Esophagus squamous epithelium (tissue), 5 donors: ENCODE results near the gene RAD51D. TPM values are rescaled to one million over a fixed set of nuclear protein-coding genes. Genes with fewer than 3 reads are reported as not detected.
"Not testable (repeated sequence)": the region's sequence is repeated elsewhere in the genome, so short reads cannot be mapped to it uniquely, and the experiment has no call there.

Experiments used
- DNase-seq: peaks from one replicate; lab custom pipeline; 2025; lab: John Stamatoyannopoulos, UW
- H3K27ac ChIP-seq, 4 donors: fragments of 200-600 bp; sonication (generic); one replicate each; pipeline ENCODE4 v1.5.1; 2016 to 2019; ENCODE audit warnings: mild to moderate bottlenecking in 1 of 4
- H3K27me3 ChIP-seq, 4 donors: fragments of 200-600 bp; sonication (generic); 1 replicate in 3 of 4; 2 replicates in 1 of 4; pipeline versions ENCODE4 v1.5.1 to v1.6.0; 2017 to 2021; ENCODE audit warnings: antibody characterized with exemption in 1 of 4
- H3K36me3 ChIP-seq, 3 donors: fragments of 200-600 bp; sonication (generic); one replicate each; pipeline ENCODE4 v1.5.1; 2016 to 2019
- H3K4me1 ChIP-seq, 3 donors: fragments of 200-600 bp; sonication (generic); one replicate each; pipeline ENCODE4 v1.5.1; 2017 to 2019
- H3K4me3 ChIP-seq, 4 donors: fragments of 200-600 bp; sonication (generic); 1 replicate in 3 of 4; 2 replicates in 1 of 4; pipeline ENCODE4 v1.5.1; 2016 to 2019; ENCODE audit warnings: mild to moderate bottlenecking in 2 of 4, moderate library complexity in 1 of 4
- H3K9me3 ChIP-seq, 3 donors: fragments of 200-600 bp; sonication (generic); one replicate each; pipeline ENCODE4 v1.5.1; 2016 to 2019
- POLR2A ChIP-seq, 4 donors: fragments of 450-650 bp; IDR thresholded peaks; one replicate each; pipeline ENCODE4 v1.6.1; 2017; ENCODE audit warnings: antibody characterized with exemption in 4 of 4, mild to moderate bottlenecking in 4 of 4, moderate library complexity in 3 of 4
- WGBS, 2 donors: methylation state at CpG; one replicate each; pipeline ENCODE4 v1.1.5; 2018; 5-methylcytosine and 5-hydroxymethylcytosine counted together
- intact Hi-C: fragments of 100-400 bp; cut with DNase I; formaldehyde crosslinking; loops from one replicate; pipeline ENCODE4 v1.15.0; 2022
- total RNA-seq, 4 donors: library from RNA; depleted of rRNA; stranded (reverse); fragments of >200 nt; gene quantifications; one replicate each; pipeline ENCODE4 v1.1.0, GENCODE V29; 2016
- TF ChIP-seq, protein P1 (sequence below), 6 experiments: fragments of 450-650 bp in 4 of 6; fragments of 200-600 bp in 2 of 6; sonication (generic) in 2 of 6; IDR thresholded peaks; one replicate each; pipeline ENCODE4 v1.5.1; 2016 to 2019; ENCODE audit warnings: antibody characterized with exemption in 6 of 6, mild to moderate bottlenecking in 4 of 6, moderate library complexity in 4 of 6
- donor health status: DM: yes; HTN: yes; CAD: no.

Gene RAD51D
- total RNA-seq, 4 donors from 2014 or later: 2.4 to 7.1 (median 6.0) TPM

DNA sequence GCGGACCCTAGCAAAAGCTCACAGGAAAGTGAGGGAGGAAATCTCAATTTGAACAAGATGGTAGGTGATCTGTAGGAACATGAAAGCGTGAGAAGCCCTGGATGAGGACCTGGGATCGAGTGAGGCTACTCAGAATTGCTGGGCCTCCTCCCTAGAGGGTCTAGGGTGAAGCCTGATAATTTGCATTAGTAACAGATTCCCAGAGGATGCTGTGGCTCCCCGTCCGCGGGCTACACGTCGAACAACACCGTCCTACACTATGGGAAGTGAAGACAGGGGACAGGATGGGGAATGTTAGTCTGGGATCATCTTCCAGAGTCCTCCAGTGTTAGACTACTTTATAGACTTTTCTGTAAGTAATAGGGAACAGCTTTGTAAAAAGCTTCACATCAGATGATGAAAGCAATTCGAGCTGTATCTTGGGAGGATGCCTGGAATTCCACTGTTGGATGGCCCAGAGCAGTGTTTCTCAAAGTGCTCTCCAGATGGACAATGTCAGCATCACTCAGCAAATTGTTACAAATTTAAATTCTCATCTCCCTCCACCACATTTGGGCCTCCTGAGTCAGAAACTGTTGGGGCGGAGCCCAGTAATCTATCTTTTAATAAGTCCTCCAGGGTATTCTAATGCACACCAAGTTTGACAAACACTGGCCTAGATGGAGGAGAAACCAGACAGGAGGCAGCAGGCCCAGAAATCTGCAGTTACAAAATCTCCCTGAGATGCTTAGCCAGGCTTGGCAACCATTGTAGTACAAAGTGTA is 8.3 kb upstream of the RAD51D start:
- no peaks in the 10 kb centered on the region for H3K9me3 ChIP-seq
- H3K27ac ChIP-seq: peak overlapping the region in 2 of 4 donors; percentile 42 to 80
- WGBS, 2 donors: 79 to 89% methylated on average over 11 of the region's 11 CpGs
- no peak for DNase-seq
- H3K36me3 ChIP-seq: peaks cover 10 to 25% (median 11%) of the 10 kb centered on the region in 3 donors
- H3K4me3 ChIP-seq: no peak overlapping the region
- TF ChIP-seq POLR2A (IDR thresholded peaks at IDR 0.05): no peak
- TF ChIP-seq, protein P1, sequence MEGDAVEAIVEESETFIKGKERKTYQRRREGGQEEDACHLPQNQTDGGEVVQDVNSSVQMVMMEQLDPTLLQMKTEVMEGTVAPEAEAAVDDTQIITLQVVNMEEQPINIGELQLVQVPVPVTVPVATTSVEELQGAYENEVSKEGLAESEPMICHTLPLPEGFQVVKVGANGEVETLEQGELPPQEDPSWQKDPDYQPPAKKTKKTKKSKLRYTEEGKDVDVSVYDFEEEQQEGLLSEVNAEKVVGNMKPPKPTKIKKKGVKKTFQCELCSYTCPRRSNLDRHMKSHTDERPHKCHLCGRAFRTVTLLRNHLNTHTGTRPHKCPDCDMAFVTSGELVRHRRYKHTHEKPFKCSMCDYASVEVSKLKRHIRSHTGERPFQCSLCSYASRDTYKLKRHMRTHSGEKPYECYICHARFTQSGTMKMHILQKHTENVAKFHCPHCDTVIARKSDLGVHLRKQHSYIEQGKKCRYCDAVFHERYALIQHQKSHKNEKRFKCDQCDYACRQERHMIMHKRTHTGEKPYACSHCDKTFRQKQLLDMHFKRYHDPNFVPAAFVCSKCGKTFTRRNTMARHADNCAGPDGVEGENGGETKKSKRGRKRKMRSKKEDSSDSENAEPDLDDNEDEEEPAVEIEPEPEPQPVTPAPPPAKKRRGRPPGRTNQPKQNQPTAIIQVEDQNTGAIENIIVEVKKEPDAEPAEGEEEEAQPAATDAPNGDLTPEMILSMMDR (IDR thresholded peaks at IDR 0.05): no peak
- no peaks in the 10 kb centered on the region for H3K27me3 ChIP-seq
- intact Hi-C loops: loop anchor here (10.0 kb wide), 2 partner anchors 583 to 703 kb away; no protein-coding TSS in a partner anchor
- peaks cover 0 to 5% (median 0%) of the 10 kb centered on the region in 3 donors for H3K4me1 ChIP-seq

DNA sequence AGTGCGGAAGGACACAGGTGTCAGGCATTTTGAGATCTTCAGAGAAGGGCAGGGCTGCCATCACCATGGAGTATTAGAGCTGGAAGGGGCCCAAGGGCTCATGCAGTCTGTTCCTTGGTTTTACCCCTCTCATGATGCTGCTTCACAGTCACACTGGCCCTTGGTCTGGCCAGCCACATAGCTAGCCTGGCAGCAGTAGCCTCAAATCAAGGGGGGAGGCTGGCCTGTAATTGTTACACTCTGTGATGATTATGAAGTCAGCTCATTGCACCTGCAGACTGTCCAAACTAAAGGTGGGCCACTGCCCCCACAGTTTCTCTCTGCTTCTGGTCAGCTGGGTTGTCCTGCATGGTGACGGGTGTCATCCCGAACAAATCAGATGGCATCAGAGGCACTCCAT is 1.7 kb upstream of the RAD51D start, which contains the start of gene FNDC8:
TSS of gene FNDC8 (plus strand) at position 301 of the 400 bp plus-strand sequence. CDS start at position 380, 79 bp downstream.
- no peak within 1 kb of the TSS for H3K4me3 ChIP-seq
- no peaks in the 10 kb centered on the region for H3K36me3 ChIP-seq
- intact Hi-C loops: loop anchor here (10.0 kb wide), 2 partner anchors 577 to 697 kb away; no protein-coding TSS in a partner anchor
- no peaks in the 10 kb centered on the region for H3K27me3 ChIP-seq
- no peak for TF ChIP-seq POLR2A (IDR thresholded peaks at IDR 0.05)
- WGBS, 2 donors: 89 to 100% methylated on average over 1 to 3 of the region's 3 CpGs
- no peaks in the 10 kb centered on the region for H3K9me3 ChIP-seq
- no peak within 1 kb of the TSS for H3K27ac ChIP-seq
- no peak for DNase-seq
- H3K4me1 ChIP-seq: peaks cover 6 to 27% (median 11%) of the 10 kb centered on the region in 3 donors

DNA sequence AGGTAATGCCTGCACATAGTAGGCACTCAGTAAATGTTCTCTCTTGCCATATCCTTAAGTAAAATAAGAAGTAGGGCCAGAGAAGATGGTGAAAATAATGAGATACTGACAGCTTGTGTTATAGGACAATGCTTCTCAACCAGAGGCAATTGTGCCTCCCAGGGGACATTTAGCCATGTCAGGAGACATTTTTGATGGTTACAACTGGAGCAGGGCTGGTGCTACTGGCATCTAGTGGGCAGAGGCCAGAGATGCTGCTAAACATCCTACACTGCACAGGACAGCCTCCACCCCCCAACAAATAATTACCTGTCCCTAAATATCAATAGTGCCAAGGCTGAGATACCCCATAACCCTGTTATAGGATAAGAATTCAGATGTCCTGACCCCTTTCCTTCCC is 1.7 kb downstream of the RAD51D start:
- intact Hi-C loops: loop anchor here (5.0 kb wide), 1 partner anchor 121 kb away; no protein-coding TSS in a partner anchor

DNA sequence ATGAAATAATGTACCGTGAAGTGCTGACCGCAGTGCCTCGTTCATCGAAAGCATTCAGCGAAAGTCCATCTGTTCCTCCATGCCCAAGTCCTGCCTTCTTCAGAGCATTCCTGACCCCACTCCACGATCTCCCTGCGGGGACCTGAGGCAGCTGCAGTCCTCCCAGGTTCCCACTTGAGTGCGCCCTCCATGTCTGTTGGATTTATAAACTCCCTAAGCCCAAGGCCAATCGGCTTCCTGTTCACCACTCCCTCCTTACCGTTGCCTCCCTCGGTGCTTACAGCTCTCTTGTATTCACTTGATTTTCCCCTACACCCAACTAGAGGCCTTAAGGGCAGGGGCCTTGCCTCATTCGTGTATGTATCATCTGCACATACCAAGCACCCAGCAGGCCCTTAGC is 2.8 kb downstream of the RAD51D start:
- Histone ChIP-seq H3K4me3 (no peak overlapping the region), H3K27me3 (no peaks in the 10 kb centered on the region), H3K9me3 (no peaks in the 10 kb centered on the region), H3K36me3 (no peaks in the 10 kb centered on the region), H3K4me1 (peaks cover 6 to 35% (median 11%) of the 10 kb centered on the region in 3 donors), H3K27ac (no peak overlapping the region)
- TF ChIP-seq, protein P1 (IDR thresholded peaks at IDR 0.05): no peak
- no peak for TF ChIP-seq POLR2A (IDR thresholded peaks at IDR 0.05)
- no peak for DNase-seq
- 89% methylated on average over 11 to 12 of the region's 12 CpGs for WGBS, 2 donors
- intact Hi-C loops: loop anchor here (5.0 kb wide), 1 partner anchor 120 kb away; no protein-coding TSS in a partner anchor

More for the DNA sequence above, 1.7 kb downstream of the RAD51D start:
- Histone ChIP-seq H3K4me1 (peaks cover 6 to 35% (median 11%) of the 10 kb centered on the region in 3 donors), H3K4me3 (no peak overlapping the region), H3K9me3 (no peaks in the 10 kb centered on the region), H3K36me3 (no peaks in the 10 kb centered on the region), H3K27ac (no peak overlapping the region), H3K27me3 (no peaks in the 10 kb centered on the region)
- no peak for DNase-seq
- TF ChIP-seq, protein P1 (IDR thresholded peaks at IDR 0.05): peak in 3 of 6 experiments; percentile 9 to 50 (median 30)
- no peak for TF ChIP-seq POLR2A (IDR thresholded peaks at IDR 0.05)

DNA sequence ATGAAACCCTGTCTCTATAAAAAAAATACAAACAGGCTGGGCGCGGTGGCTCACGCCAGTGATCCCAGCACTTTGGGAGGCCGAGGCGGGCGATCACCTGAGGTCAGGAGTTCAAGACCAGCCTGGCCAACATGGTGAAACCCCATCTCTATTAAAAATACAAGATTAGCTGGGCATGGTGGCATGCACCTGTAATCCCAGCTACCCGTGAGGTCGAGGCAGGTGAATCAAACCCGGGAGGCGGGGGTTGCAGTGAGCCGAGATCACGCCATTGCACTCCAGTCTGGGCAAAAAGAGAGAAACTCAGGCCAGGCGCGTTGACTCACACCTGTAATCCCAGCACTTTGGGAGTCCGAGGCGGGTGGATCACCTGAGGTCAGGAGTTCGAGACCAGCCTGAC is 8.9 kb downstream of the RAD51D start:
- H3K4me1 ChIP-seq, H3K27ac ChIP-seq, H3K4me3 ChIP-seq, DNase-seq, H3K9me3 ChIP-seq, intact Hi-C loops, H3K27me3 ChIP-seq: not testable (repeated sequence)
- WGBS, 2 donors: 91 to 97% methylated on average over 9 to 16 of the region's 17 CpGs
- H3K36me3 ChIP-seq: peaks cover 0 to 12% (median 0%) of the 10 kb centered on the region in 3 donors

DNA sequence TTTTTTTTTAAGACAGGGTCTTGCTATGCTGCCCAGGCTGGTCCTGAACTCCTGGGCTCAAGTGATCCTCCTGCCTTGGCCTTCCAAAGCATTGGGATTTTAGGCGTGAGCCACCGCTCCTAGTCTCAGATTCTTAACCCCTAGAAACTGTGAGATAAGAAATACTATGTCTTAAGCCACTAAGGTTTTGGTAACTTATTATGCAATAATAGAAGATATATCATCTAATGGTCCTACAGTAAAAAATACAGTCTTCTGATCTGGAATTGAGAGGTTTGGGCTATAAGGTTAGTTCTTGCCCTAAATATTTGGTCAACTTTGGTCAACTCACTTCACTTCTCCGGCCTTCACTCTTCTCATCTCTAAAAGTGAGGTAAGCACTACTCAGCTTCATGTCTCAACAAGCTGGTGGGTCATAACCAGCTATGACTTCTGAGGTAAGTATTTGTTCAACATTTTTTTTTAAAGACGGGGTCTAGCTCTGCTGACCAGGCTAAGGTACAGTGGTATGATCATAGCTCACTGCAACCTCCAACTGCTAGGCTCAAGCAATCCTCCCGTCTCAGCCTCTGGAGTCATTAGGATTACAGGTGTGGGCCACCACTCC is 14.7 kb downstream of the RAD51D start:
- Histone ChIP-seq H3K4me3 (no peak overlapping the region), H3K9me3 (no peaks in the 10 kb centered on the region), H3K27me3 (no peaks in the 10 kb centered on the region), H3K36me3 (peaks cover 9 to 62% (median 15%) of the 10 kb centered on the region in 3 donors), H3K27ac (no peak overlapping the region), H3K4me1 (no peaks in the 10 kb centered on the region)
- no peak for TF ChIP-seq POLR2A (IDR thresholded peaks at IDR 0.05)
- TF ChIP-seq, protein P1 (IDR thresholded peaks at IDR 0.05): no peak
- 92 to 94% methylated on average over 4 to 5 of the region's 5 CpGs for WGBS, 2 donors
- intact Hi-C loops: no loop called here
- no peak for DNase-seq
